HepG2 (cell line): Measurements from ENCODE around the gene CPEB3. TPM values are rescaled to one million over a fixed set of nuclear protein-coding genes. Genes with fewer than 3 reads are reported as not detected.

Experiments used
- ATAC-seq: fragments of 200-7000 bp; cut with Tn5 transposase; 3 replicates; pipeline ENCODE4 v1.9.1; 2020; ENCODE audit warnings: mild to moderate bottlenecking, moderate library complexity
- BruUV-seq: library from RNA; stranded (reverse); fragments of 400-500 nt; replicated peaks from 2 replicates; lab custom pipeline; 2021; lab: Mats Ljungman, UMichigan
- CTCF ChIA-PET: fragments of 300-600 bp; formaldehyde crosslinking; extraction: SDS; loops from one replicate; lab custom pipeline; 2021; ENCODE audit warnings: low total read pairs, inconsistent platforms, low intra/inter-chr PET ratio; lab: Yijun Ruan, JAX
- POLR2A ChIA-PET: fragments of 350-600 bp; sonication (Branson Sonifier 250); formaldehyde crosslinking; loops from one replicate; lab custom pipeline; 2020; ENCODE audit warnings: antibody characterized with exemption, inconsistent platforms; lab: Yijun Ruan, JAX
- DNase-seq: peaks from one replicate; pipeline ENCODE4 v3.0.0-alpha.2; 2015; ENCODE audit warnings: low spot score
- FAIRE-seq: peaks from 3 replicates; lab custom pipeline; 2011; peaks lifted over from hg19 to GRCh38; lab: Jason Lieb, UNC
- H2AFZ ChIP-seq: one replicate; pipeline ENCODE4 v1.6.1; 2011; ENCODE audit warnings: low read length, inconsistent platforms
- H3K27ac ChIP-seq: fragments of 300-600 bp; 3 replicates; pipeline ENCODE4 v1.8.0; 2011; ENCODE audit warnings: mixed run types, mild to moderate bottlenecking, mixed read lengths, low read length, inconsistent platforms; ENCODE audit not compliant: insufficient read depth; ENCODE audit errors: extremely low read length
- H3K27me3 ChIP-seq, 2 experiments: fragments of 200-600 bp in 1 of 2; 2 replicates in 1 of 2; 3 replicates in 1 of 2; pipeline versions ENCODE4 v1.6.0 to v1.8.0; 2011; ENCODE audit warnings: low read length in 2 of 2, mild to moderate bottlenecking in 2 of 2, moderate library complexity in 2 of 2, inconsistent platforms in 1 of 2; ENCODE audit not compliant: insufficient read depth in 2 of 2, control insufficient read depth in 1 of 2
- H3K36me3 ChIP-seq, 2 experiments: fragments of 200-600 bp in 1 of 2; replicated peaks in 1 of 2; 2 replicates in 1 of 2; 3 replicates in 1 of 2; pipeline versions ENCODE4 v1.5.1 to v1.8.0; 2011; ENCODE audit warnings: low read length in 2 of 2, inconsistent platforms in 1 of 2; ENCODE audit not compliant: insufficient read depth in 2 of 2, control insufficient read depth in 1 of 2
- H3K4me1 ChIP-seq: 2 replicates; pipeline ENCODE4 v1.5.1; 2012; ENCODE audit warnings: low read length, inconsistent platforms; ENCODE audit not compliant: insufficient read depth
- H3K4me2 ChIP-seq: 2 replicates; pipeline ENCODE4 v1.6.0; 2011; ENCODE audit warnings: low read depth, low read length, inconsistent platforms
- H3K4me3 ChIP-seq, 3 experiments: fragments of 200-600 bp in 1 of 3; sonication (generic), shearing (Covaris generic) in 1 of 3; replicated peaks in 1 of 3; 2 replicates each; pipeline ENCODE4 v1.5.1; 2011 to 2016; ENCODE audit warnings: low read length in 3 of 3, inconsistent platforms in 2 of 3, low read depth in 2 of 3, mild to moderate bottlenecking in 2 of 3, control low read depth in 1 of 3, mixed read lengths in 1 of 3; ENCODE audit not compliant: insufficient read depth in 1 of 3
- H3K79me2 ChIP-seq: one replicate; pipeline ENCODE4 v1.6.1; 2011; ENCODE audit warnings: low read length, inconsistent platforms; ENCODE audit not compliant: insufficient read depth
- H3K9ac ChIP-seq: 2 replicates; pipeline ENCODE4 v1.6.0; 2011; ENCODE audit warnings: mild to moderate bottlenecking, low read depth, low read length, inconsistent platforms; ENCODE audit not compliant: insufficient read depth
- H3K9me3 ChIP-seq: 2 replicates; pipeline ENCODE4 v1.5.1; 2012; ENCODE audit warnings: mild to moderate bottlenecking, low read length
- H4K20me1 ChIP-seq: 2 replicates; pipeline ENCODE4 v1.6.0; 2011; ENCODE audit warnings: inconsistent platforms, mild to moderate bottlenecking, low read length, moderate library complexity; ENCODE audit not compliant: insufficient read depth
- ATM ChIP-seq: fragments of 450-650 bp; IDR thresholded peaks from 2 replicates; pipeline ENCODE4 v1.7.1; 2017; ENCODE audit warnings: mild to moderate bottlenecking, borderline replicate concordance
- GABPA ChIP-seq, 2 experiments: IDR thresholded peaks; 2 replicates each; pipeline ENCODE4 v1.6.1; 2011 to 2016; ENCODE audit warnings: low read depth in 2 of 2, low read length in 1 of 2, missing biosample characterization in 1 of 2, missing genetic modification characterization in 1 of 2
- MED8 ChIP-seq: sonication (generic); formaldehyde crosslinking; IDR thresholded peaks from 2 replicates; pipeline ENCODE4 v1.8.1; 2023; ENCODE audit warnings: mild to moderate bottlenecking, missing genetic modification reagents; ENCODE audit not compliant: insufficient replicate concordance
- ZNF460 ChIP-seq: sonication (generic); formaldehyde crosslinking; IDR thresholded peaks from 2 replicates; pipeline ENCODE4 v1.5.1; 2020; ENCODE audit warnings: missing genetic modification reagents, mild to moderate bottlenecking, borderline replicate concordance
- WGBS: methylation state at CpG from one replicate; pipeline ENCODE4 v1.1.6; 2017; ENCODE audit warnings: low lambda C conversion rate; 5-methylcytosine and 5-hydroxymethylcytosine counted together
- in situ Hi-C: cut with HindIII; loops from 2 replicates; pipeline ENCODE4 v1.10.0; 2017; ENCODE audit warnings: low pct_unique_long_range_greater_than_20kb; ENCODE audit not compliant: extremely low pct_ligation_motif_present
- intact Hi-C: fragments of 100-400 bp; cut with micrococcal nuclease; formaldehyde crosslinking; loops from one replicate; pipeline ENCODE4 v1.10.0; 2022; ENCODE audit not compliant: unreplicated experiment
- polyA plus RNA-seq, 8 experiments: library from polyadenylated mRNA; depleted of rRNA in 3 of 8; stranded (reverse) in 7 of 8; unstranded in 1 of 8; fragments of >200 nt; fragmentation: Illumina TruSeq in 4 of 8; extraction: Trizol in 4 of 8; gene quantifications; 2 replicates each; pipeline versions ENCODE4 v1.2.1 to v1.2.3, GENCODE V29; 2011 to 2016; ENCODE audit warnings: low read depth in 4 of 8, missing spikeins in 1 of 8, mixed read lengths in 1 of 8; ENCODE audit not compliant: insufficient read depth in 1 of 8
- total RNA-seq, 5 experiments: library from RNA; depleted of rRNA; stranded (reverse); fragments of >200 nt; fragmentation: Illumina TruSeq; extraction: Trizol; gene quantifications; 2 replicates each; pipeline ENCODE4 v1.2.3, GENCODE V29; 2016; ENCODE audit warnings: low read depth in 1 of 5
- TF ChIP-seq, protein P1 (sequence below): IDR thresholded peaks from 2 replicates; pipeline ENCODE4 v1.6.1; 2016; ENCODE audit warnings: low read depth
- TF ChIP-seq, protein P2 (sequence below): sonication (generic); formaldehyde crosslinking; IDR thresholded peaks from 2 replicates; pipeline ENCODE4 v1.5.0; 2020; ENCODE audit warnings: mild to moderate bottlenecking, missing genetic modification reagents
- TF ChIP-seq, protein P3 (sequence below): IDR thresholded peaks from 2 replicates; pipeline ENCODE4 v1.6.1; 2018; ENCODE audit warnings: missing genetic modification reagents, mild to moderate bottlenecking, missing compliant biosample characterization
- TF ChIP-seq, protein P4 (sequence below): sonication (generic); formaldehyde crosslinking; IDR thresholded peaks from 2 replicates; pipeline ENCODE4 v1.4.0; 2020; ENCODE audit warnings: missing genetic modification reagents, borderline replicate concordance
- TF ChIP-seq, protein P5 (sequence below): IDR thresholded peaks from 2 replicates; pipeline ENCODE4 v1.4.0; 2020; ENCODE audit warnings: mild to moderate bottlenecking, missing genetic modification reagents

CPEB3 gene
- total and polyA plus RNA-seq, 2 of the 13 experiments (the other 11 are each of a cell fraction or from before 2014, with no cell fraction given): 0.66 to 0.70 TPM

DNA sequence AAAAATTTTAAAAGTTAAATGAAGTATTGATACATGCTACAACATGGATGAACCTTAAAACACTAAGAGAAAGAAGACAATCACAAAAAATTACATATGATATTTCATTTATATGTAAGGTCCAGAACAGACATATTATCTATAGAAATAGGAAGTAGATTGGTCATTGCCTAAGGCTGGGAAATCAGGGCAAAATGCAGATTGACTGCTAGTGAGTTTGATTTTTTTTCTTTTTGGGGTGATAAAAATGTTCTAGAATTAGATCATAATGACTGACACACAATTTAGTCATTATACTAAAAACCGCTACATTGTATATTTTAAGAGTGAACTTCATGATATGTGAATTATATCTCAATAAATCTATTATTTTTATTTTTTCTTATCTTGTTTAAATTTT lies 88.3 kb downstream of the CPEB3 start:
- FAIRE-seq: no peak
- BruUV-seq: no TSS peak

More for the DNA sequence above, 88.3 kb downstream of the CPEB3 start:
- no peak overlapping the region for H2AFZ ChIP-seq
- H3K36me3 ChIP-seq: no peaks in the 10 kb centered on the region; a peak in 1 of 5 replicates
- 98% methylated on average over 1 of the region's 1 CpG for WGBS
- H3K9ac ChIP-seq: no peak overlapping the region
- no peaks in the 10 kb centered on the region for H3K9me3 ChIP-seq
- H3K27me3 ChIP-seq: no peaks in the 10 kb centered on the region; a peak in 1 of 5 replicates
- CTCF ChIA-PET: no interaction called here
- ATAC-seq (no peak), DNase-seq (no peak)
- in situ Hi-C loops (no loop called here), intact Hi-C loops (no loop called here)
- TF ChIP-seq GABPA (IDR thresholded peaks at IDR 0.05; ENCODE audit: low read depth, low read length) (no peak), GABPA (CRISPR knock-in tag; IDR thresholded peaks at IDR 0.05; ENCODE audit: low read depth) (no peak), ATM (no peak), ZNF460 (no peak), MED8 (CRISPR knock-in tag) (no peak)
- TF ChIP-seq, protein P1, sequence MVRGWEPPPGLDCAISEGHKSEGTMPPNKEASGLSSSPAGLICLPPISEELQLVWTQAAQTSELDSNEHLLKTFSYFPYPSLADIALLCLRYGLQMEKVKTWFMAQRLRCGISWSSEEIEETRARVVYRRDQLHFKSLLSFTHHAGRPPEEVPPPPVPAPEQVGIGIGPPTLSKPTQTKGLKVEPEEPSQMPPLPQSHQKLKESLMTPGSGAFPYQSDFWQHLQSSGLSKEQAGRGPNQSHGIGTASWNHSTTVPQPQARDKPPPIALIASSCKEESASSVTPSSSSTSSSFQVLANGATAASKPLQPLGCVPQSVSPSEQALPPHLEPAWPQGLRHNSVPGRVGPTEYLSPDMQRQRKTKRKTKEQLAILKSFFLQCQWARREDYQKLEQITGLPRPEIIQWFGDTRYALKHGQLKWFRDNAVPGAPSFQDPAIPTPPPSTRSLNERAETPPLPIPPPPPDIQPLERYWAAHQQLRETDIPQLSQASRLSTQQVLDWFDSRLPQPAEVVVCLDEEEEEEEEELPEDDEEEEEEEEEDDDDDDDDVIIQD (CRISPR knock-in tag): no peak
- TF ChIP-seq, protein P2, sequence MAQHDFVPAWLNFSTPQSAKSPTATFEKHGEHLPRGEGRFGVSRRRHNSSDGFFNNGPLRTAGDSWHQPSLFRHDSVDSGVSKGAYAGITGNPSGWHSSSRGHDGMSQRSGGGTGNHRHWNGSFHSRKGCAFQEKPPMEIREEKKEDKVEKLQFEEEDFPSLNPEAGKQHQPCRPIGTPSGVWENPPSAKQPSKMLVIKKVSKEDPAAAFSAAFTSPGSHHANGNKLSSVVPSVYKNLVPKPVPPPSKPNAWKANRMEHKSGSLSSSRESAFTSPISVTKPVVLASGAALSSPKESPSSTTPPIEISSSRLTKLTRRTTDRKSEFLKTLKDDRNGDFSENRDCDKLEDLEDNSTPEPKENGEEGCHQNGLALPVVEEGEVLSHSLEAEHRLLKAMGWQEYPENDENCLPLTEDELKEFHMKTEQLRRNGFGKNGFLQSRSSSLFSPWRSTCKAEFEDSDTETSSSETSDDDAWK (CRISPR knock-in tag): no peak
- TF ChIP-seq, protein P3, sequence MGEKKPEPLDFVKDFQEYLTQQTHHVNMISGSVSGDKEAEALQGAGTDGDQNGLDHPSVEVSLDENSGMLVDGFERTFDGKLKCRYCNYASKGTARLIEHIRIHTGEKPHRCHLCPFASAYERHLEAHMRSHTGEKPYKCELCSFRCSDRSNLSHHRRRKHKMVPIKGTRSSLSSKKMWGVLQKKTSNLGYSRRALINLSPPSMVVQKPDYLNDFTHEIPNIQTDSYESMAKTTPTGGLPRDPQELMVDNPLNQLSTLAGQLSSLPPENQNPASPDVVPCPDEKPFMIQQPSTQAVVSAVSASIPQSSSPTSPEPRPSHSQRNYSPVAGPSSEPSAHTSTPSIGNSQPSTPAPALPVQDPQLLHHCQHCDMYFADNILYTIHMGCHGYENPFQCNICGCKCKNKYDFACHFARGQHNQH: no peak
- TF ChIP-seq, protein P4, sequence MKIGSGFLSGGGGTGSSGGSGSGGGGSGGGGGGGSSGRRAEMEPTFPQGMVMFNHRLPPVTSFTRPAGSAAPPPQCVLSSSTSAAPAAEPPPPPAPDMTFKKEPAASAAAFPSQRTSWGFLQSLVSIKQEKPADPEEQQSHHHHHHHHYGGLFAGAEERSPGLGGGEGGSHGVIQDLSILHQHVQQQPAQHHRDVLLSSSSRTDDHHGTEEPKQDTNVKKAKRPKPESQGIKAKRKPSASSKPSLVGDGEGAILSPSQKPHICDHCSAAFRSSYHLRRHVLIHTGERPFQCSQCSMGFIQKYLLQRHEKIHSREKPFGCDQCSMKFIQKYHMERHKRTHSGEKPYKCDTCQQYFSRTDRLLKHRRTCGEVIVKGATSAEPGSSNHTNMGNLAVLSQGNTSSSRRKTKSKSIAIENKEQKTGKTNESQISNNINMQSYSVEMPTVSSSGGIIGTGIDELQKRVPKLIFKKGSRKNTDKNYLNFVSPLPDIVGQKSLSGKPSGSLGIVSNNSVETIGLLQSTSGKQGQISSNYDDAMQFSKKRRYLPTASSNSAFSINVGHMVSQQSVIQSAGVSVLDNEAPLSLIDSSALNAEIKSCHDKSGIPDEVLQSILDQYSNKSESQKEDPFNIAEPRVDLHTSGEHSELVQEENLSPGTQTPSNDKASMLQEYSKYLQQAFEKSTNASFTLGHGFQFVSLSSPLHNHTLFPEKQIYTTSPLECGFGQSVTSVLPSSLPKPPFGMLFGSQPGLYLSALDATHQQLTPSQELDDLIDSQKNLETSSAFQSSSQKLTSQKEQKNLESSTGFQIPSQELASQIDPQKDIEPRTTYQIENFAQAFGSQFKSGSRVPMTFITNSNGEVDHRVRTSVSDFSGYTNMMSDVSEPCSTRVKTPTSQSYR (CRISPR knock-in tag): no peak
- TF ChIP-seq, protein P5, sequence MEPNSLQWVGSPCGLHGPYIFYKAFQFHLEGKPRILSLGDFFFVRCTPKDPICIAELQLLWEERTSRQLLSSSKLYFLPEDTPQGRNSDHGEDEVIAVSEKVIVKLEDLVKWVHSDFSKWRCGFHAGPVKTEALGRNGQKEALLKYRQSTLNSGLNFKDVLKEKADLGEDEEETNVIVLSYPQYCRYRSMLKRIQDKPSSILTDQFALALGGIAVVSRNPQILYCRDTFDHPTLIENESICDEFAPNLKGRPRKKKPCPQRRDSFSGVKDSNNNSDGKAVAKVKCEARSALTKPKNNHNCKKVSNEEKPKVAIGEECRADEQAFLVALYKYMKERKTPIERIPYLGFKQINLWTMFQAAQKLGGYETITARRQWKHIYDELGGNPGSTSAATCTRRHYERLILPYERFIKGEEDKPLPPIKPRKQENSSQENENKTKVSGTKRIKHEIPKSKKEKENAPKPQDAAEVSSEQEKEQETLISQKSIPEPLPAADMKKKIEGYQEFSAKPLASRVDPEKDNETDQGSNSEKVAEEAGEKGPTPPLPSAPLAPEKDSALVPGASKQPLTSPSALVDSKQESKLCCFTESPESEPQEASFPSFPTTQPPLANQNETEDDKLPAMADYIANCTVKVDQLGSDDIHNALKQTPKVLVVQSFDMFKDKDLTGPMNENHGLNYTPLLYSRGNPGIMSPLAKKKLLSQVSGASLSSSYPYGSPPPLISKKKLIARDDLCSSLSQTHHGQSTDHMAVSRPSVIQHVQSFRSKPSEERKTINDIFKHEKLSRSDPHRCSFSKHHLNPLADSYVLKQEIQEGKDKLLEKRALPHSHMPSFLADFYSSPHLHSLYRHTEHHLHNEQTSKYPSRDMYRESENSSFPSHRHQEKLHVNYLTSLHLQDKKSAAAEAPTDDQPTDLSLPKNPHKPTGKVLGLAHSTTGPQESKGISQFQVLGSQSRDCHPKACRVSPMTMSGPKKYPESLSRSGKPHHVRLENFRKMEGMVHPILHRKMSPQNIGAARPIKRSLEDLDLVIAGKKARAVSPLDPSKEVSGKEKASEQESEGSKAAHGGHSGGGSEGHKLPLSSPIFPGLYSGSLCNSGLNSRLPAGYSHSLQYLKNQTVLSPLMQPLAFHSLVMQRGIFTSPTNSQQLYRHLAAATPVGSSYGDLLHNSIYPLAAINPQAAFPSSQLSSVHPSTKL: no peak
- no peak overlapping the region for H3K27ac ChIP-seq
- no peak overlapping the region for H3K4me3 ChIP-seq
- H4K20me1 ChIP-seq: no peaks in the 10 kb centered on the region
- H3K79me2 ChIP-seq: no peaks in the 10 kb centered on the region
- H3K4me1 ChIP-seq: 0 out of 2 replicates have a peak, but pooled peaks cover 6% of the 10 kb centered on the region
- no peak overlapping the region for H3K4me2 ChIP-seq
- POLR2A ChIA-PET: no interaction called here
